GM20431 (cell line): Measurements from ENCODE around the gene PYGM.

Experiments used
- in situ Hi-C: fragments of 300-500 bp; cut with MseI, MboI; formaldehyde crosslinking; loops from one replicate; pipeline ENCODE4 v1.15.0; 2020; ENCODE audit warnings: low sequenced_read_pairs; ENCODE audit not compliant: unreplicated experiment

PYGM gene

GRCh38 chr11:64759722-64760719, at the start of gene PYGM:
PYGM (minus strand) TSS chr11:64759974; CDS start chr11:64759898, 76 bp downstream.
- in situ Hi-C loops, result no loop called here

- in situ Hi-C loops, result no loop called here
These were observed 45.7 kb upstream of the PYGM start for GRCh38 chr11:64805481-64805880.

GRCh38 chr11:64804346-64805210, 44.8 kb upstream of the PYGM start:
- in situ Hi-C loops, result no loop called here

- in situ Hi-C loops, result no loop called here
These were observed 44.1 kb upstream of the PYGM start for GRCh38 chr11:64803846-64804345.

- in situ Hi-C loops, result no loop called here
These were observed 43.5 kb upstream of the PYGM start, which contains the start of gene MAP4K2 for GRCh38 chr11:64803158-64803845. MAP4K2 (minus strand) TSS chr11:64803214; CDS start chr11:64803149, 65 bp downstream.

DNA sequence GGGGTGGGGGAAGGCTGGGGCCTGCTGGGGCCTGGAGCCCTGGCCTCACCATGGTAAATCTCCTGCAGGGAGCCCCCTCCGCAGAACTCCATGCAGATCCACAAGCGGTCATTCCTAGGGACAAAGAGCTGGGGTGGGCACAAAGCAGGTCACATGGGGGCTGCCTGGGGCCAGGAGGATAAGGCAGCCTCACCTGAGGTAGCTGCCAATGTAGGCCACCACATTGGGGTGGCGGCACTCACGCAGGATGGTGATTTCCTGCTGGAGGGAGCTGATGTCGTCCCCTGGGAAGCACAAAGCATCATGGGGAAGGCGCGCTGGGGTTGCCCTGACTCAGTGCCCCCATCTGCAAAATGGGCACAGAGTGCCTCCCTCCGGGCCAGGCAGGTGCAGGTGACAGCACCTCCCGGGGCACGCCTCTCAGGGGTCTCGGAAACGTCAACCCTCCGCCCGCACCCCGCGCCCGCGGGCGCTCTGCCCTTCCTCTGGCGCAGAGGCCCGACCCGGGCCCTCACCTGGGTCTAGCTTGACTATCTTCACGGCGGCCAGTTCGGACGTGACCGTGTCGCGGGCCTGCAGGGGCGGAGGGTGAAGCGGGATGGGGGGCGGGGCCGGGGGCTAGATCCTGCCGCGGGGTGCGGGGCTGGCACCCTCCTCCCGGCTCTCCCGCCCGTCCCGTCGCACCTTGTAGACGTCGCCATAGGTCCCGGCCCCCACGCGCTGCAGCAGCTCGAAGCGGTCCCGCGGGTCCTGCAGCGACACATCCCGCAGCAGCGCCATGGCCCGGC, 42.8 kb upstream of the PYGM start:
- in situ Hi-C loops, result no loop called here

- in situ Hi-C loops, result no loop called here
These were observed 42.0 kb upstream of the PYGM start for GRCh38 chr11:64801561-64802369.

DNA sequence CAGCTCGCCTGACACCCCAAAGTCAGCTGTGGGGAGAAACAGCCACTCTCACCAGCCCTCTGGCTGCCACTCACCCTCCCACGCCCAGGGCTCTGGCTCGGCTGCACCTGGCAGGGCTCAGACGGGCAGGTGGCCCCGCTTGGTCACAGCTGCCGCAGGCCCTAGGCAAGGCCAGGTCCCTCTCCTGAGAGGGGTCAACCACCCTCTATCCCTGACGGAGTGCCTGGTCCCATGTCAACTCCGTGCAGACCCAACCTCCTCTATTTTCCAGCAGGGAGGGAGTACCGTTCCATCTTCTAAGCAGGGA, 41.3 kb upstream of the PYGM start:
- in situ Hi-C loops, result no loop called here

GRCh38 chr11:64800303-64801157, 40.8 kb upstream of the PYGM start:
- in situ Hi-C loops, result no loop called here

DNA sequence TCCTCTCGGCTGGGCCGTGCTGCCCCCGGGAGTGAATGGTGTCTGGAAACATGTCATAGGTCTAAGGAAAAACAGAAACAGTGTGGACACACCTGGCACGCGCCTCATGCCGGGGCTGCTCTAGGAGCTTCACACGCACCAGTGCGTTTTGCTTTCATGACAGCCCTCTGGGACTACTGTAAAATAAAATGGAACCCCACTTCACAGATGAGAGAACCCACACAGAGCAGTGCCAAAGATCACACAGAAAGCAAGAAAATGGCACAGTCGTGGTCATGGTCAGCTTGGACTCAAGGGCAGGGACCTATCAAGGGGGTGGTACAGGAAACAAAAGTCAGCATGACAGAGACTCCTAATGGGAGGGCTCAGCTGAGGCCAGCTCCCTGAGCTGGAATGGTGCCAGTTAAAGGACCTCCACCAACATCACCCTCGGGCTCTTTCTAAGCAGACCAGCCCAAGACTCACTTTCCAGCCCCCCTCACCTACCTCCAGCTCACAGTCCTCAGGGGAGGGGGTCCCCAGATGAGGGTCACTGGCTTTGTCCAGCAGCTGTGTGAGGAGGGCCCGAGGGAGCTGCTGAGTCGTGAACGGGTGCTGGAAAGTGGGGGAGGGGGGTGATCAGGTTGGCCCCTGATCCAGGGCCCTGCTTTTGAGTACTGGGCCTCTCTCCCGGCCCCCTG, 40.0 kb upstream of the PYGM start:
- in situ Hi-C loops, result no loop called here

GRCh38 chr11:64799256-64799622, 39.5 kb upstream of the PYGM start:
- in situ Hi-C loops, result no loop called here

DNA sequence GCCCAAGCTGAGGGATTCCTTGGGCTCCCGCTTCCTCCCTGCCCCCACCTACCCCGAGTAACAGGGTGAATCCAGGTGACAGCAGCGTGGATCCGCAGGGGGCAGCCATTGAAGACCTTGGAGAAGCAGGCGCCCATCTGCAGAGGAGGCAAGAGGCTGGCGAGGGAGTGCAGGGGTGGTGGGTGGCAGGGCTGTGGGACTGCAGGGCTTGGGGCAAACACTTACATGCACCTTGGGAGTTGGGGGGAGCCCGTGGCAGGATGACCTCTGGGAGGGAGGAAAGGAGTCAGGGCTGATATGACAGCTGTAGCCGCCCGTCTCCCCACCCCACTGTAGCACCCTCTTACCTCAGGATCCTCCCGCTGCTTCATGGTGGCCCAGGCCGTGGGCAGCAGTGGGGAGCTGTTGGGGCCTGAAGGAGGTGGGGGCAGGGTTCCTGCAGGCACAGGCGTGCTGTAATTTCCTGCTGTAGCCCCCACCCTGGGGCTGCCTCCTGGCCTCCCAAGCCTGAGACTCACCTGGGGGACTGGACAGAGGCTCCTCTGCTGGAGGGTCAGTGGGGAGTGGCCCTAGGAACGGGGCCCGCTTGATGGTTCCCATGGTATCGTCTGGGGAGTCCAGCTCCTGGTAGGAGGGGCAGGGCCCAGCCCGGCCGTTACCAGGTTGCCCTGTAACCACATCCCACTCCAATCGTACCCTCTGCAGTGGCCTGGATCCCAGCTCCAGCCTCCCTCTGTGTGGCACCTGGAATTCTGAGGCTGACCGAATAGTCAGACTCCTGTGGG, 37.2 kb upstream of the PYGM start:
- in situ Hi-C loops, result no loop called here

DNA sequence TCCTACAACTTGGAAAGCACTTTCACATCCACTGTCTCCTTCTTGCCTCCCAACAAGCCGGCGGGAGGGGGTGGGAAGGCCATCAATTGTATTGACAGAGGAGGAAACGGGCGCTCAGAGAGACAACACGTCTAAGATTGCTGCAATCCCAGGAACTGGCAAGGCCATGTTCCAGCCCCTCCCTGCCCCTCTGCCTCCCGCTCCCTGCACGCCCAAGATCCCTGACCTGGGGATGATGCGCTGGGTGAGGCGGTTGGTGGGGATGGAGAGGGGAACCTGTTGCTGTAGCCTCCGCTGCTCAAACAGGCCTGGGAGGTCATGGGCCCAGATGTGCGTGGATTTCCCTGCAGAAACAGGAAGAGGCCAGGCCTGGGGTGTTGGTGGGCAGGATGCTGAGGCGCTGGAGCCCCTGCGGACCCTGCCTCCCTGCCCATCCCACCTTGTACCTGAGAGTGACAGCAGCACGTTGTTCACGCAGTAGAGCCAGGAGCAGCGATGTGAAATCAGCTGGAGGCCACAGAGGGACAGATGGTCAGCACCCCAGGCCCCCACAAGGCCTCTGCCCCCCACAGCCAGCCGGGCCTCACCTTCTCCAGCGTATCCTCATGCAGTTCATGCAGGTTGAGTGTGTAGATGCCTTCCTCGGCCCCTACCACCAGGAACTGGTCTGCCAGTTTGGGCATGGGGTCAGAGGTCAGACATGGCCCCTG, 36.4 kb upstream of the PYGM start:
- in situ Hi-C loops, result no loop called here

DNA sequence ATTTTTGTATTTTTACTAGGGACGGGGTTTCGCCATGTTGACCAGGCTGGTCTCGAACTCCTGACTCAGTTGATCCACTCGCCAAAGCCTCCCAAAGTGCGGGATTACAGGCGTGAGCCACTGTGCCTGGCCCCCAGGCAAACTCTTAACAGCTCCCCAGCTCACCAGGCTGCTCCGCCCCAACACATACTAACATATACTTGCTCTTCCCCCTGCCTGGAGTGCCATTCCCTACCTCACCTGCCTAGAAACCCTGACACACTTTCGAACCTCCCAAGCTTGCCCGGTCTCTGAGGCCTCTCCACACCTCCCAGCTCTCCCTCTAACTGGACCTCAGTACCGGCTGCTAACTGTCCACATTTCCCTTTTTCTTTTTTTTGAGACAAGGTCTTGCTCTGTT, 34.8 kb upstream of the PYGM start:
- in situ Hi-C loops, result no loop called here

DNA sequence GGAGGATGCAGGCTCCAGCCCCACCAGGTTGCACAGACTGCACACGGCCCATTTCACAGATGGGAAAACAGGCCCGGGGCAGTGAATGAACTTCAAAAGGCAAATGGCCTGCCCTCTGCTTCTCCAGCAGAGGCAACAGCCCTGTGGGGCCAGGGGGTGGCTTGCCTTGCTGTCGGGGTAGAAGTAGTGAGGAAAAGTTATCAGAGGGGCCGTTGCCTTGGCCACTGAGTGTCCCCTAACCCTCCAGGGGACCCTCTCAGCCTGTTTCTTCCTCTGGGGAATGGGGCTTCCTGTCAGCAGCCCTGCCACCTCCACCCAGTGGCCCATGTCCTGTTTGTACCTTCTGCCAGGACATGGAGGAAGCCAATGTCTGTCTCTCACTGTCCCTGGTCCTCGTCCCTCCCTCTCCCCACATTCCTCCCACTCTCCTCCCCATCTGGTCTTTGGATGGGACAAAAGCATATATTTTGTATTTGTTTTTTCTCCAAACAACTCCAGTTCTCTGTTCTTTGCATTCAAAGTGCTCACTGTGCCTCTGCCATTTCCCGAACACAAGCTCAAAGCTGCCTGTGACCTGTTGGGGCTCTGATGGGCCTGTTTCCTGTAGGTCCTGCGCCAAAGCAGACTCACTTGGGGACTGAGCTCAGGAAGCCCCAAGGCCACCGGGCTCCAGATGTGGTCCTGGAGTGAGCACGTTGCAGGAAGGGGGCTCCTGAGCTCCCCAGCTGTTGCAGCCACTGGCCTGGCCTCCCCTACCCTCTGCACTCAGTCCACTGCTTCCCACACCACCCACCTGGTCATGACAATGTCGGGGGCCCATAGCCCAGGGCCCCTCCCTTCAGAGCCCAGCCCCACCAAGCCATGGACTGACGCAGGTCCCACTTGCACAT, 33.7 kb upstream of the PYGM start:
- in situ Hi-C loops, result no loop called here
